Loucy (cell line): ENCODE results near the gene SMIM35.

Experiments
- H2AFZ ChIP-seq: fragments of 200-600 bp; sonication (generic); 2 replicates; pipeline ENCODE4 v1.6.0; 2016; ENCODE audit warnings: antibody characterized with exemption, mild to moderate bottlenecking, low read length, moderate library complexity
- H3F3A ChIP-seq: fragments of 200-600 bp; 2 replicates; pipeline ENCODE4 v1.6.0; 2016; ENCODE audit warnings: antibody characterized with exemption, low read depth, mild to moderate bottlenecking
- H3K27me3 ChIP-seq: fragments of 200-600 bp; sonication (generic); 2 replicates; pipeline ENCODE4 v1.6.1; 2014; ENCODE audit warnings: low read length, mild to moderate bottlenecking; ENCODE audit not compliant: insufficient read depth, poor library complexity, severe bottlenecking
- H3K36me3 ChIP-seq: fragments of 200-600 bp; sonication (generic); 2 replicates; pipeline ENCODE4 v1.6.1; 2016; ENCODE audit warnings: low read length; ENCODE audit not compliant: insufficient read depth
- H3K4me1 ChIP-seq: fragments of 200-600 bp; sonication (generic); 2 replicates; pipeline ENCODE4 v1.5.1; 2014; ENCODE audit warnings: low read length, mild to moderate bottlenecking; ENCODE audit not compliant: insufficient read depth, poor library complexity, severe bottlenecking
- H3K4me2 ChIP-seq: fragments of 200-600 bp; sonication (generic); 2 replicates; pipeline ENCODE4 v1.6.0; 2014; ENCODE audit warnings: antibody characterized with exemption, low read length, low read depth, mild to moderate bottlenecking; ENCODE audit not compliant: poor library complexity, severe bottlenecking
- H3K4me3 ChIP-seq: fragments of 200-600 bp; sonication (generic); 2 replicates; pipeline ENCODE4 v1.5.1; 2014; ENCODE audit warnings: low read length, mild to moderate bottlenecking, mixed read lengths; ENCODE audit not compliant: poor library complexity, severe bottlenecking
- H3K79me2 ChIP-seq: fragments of 200-600 bp; sonication (generic); 2 replicates; pipeline ENCODE4 v1.6.1; 2014; ENCODE audit warnings: low read length; ENCODE audit not compliant: insufficient read depth
- H3K9ac ChIP-seq: fragments of 200-600 bp; sonication (generic); 2 replicates; pipeline ENCODE4 v1.6.0; 2014; ENCODE audit warnings: mild to moderate bottlenecking, low read depth, low read length, moderate library complexity; ENCODE audit not compliant: poor library complexity, severe bottlenecking
- H3K9me2 ChIP-seq: fragments of 200-600 bp; sonication (generic); replicated peaks from 2 replicates; pipeline ENCODE4 v1.6.1; 2016; ENCODE audit warnings: low read depth, low read length, mixed read lengths
- H3K9me3 ChIP-seq: fragments of 200-600 bp; sonication (generic); 2 replicates; pipeline ENCODE4 v1.6.1; 2014; ENCODE audit warnings: mild to moderate bottlenecking, antibody characterized with exemption, low read length, low read depth; ENCODE audit not compliant: insufficient read depth
- H4K20me1 ChIP-seq: fragments of 200-600 bp; sonication (generic); 2 replicates; pipeline ENCODE4 v1.6.0; 2014; ENCODE audit warnings: antibody characterized with exemption, low read length, mild to moderate bottlenecking; ENCODE audit not compliant: insufficient read depth, poor library complexity, severe bottlenecking
- EZH2phosphoT487 ChIP-seq: fragments of 200-600 bp; IDR thresholded peaks from 2 replicates; pipeline ENCODE4 v1.6.1; 2018; ENCODE audit warnings: antibody characterized with exemption, mild to moderate bottlenecking, moderate library complexity, borderline replicate concordance
- TF ChIP-seq, protein P1 (sequence below): fragments of 200-600 bp; sonication (generic); conservative IDR thresholded peaks from 2 replicates; pipeline ENCODE4 v1.5.1; 2014; ENCODE audit warnings: mild to moderate bottlenecking, antibody characterized with exemption, low read length

Gene SMIM35

DNA sequence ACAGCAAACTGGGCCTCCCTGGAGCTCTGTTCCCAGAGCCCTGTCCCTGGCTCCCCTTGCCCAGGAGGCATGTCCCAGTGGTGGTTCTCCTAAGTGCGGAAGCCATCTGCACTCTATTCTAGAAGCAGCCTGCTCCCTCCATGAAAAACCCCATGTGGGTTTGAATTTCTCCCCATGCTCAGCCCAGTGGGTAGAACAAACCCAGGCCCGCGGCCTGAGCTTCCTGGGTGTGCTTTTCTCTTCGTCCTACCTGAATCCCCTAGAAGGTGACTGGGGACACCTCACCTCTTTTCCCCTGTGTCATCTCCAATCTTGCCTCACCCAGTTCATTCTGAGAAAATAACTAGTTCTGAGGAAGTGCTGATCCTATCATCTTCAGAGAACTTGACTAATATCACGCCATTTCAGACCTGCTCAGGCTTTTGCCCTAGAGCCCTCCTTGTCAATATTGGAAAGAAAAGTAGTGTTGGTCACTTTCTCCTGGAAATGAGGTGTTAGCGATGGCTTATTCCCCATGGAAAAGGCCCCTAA, 84.7 kb downstream of the SMIM35 start:
- TF ChIP-seq EZH2phosphoT487, result no peak
- TF ChIP-seq, protein P1, sequence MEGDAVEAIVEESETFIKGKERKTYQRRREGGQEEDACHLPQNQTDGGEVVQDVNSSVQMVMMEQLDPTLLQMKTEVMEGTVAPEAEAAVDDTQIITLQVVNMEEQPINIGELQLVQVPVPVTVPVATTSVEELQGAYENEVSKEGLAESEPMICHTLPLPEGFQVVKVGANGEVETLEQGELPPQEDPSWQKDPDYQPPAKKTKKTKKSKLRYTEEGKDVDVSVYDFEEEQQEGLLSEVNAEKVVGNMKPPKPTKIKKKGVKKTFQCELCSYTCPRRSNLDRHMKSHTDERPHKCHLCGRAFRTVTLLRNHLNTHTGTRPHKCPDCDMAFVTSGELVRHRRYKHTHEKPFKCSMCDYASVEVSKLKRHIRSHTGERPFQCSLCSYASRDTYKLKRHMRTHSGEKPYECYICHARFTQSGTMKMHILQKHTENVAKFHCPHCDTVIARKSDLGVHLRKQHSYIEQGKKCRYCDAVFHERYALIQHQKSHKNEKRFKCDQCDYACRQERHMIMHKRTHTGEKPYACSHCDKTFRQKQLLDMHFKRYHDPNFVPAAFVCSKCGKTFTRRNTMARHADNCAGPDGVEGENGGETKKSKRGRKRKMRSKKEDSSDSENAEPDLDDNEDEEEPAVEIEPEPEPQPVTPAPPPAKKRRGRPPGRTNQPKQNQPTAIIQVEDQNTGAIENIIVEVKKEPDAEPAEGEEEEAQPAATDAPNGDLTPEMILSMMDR, result no peak
- no peaks in the 10 kb centered on the region for H3K9me3 ChIP-seq
- H3K27me3 ChIP-seq, result no peaks in the 10 kb centered on the region
- H3K9ac ChIP-seq, result no peak overlapping the region
- no peak overlapping the region for H3K4me3 ChIP-seq
- peaks cover 19% of the 10 kb centered on the region for H3K4me1 ChIP-seq
- no peak overlapping the region for H2AFZ ChIP-seq
- no peaks in the 10 kb centered on the region for H3K9me2 ChIP-seq
- no peaks in the 10 kb centered on the region for H3K36me3 ChIP-seq
- H3K4me2 ChIP-seq, result no peak overlapping the region
- no peaks in the 10 kb centered on the region for H4K20me1 ChIP-seq
- no peaks in the 10 kb centered on the region for H3K79me2 ChIP-seq
- no peaks in the 10 kb centered on the region for H3F3A ChIP-seq

GRCh38 chr11:118001494-118001971, 85.2 kb downstream of the SMIM35 start:
- Histone ChIP-seq H3K4me1 (peaks cover 19% of the 10 kb centered on the region), H3F3A (no peaks in the 10 kb centered on the region), H3K4me2 (no peak overlapping the region), H3K9ac (no peak overlapping the region), H3K4me3 (no peak overlapping the region), H4K20me1 (no peaks in the 10 kb centered on the region), H3K79me2 (no peaks in the 10 kb centered on the region), H2AFZ (no peak overlapping the region), H3K36me3 (no peaks in the 10 kb centered on the region), H3K9me2 (no peaks in the 10 kb centered on the region), H3K9me3 (no peaks in the 10 kb centered on the region), H3K27me3 (no peaks in the 10 kb centered on the region)
- TF ChIP-seq EZH2phosphoT487, result no peak
- TF ChIP-seq, protein P1, result no peak

DNA sequence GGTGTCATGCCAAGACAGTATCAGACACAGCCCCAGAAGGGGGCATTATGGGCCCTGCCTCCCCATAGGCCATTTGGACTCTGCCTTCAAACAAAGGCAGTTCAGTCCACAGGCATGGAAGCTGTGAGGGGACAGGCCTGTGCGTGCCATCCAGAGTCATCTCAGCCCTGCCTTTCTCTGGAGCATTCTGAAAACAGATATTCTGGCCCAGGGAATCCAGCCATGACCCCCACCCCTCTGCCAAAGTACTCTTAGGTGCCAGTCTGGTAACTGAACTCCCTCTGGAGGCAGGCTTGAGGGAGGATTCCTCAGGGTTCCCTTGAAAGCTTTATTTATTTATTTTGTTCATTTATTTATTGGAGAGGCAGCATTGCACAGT, 85.9 kb downstream of the SMIM35 start:
- Histone ChIP-seq H3K36me3 (no peaks in the 10 kb centered on the region), H2AFZ (no peak overlapping the region), H3K9ac (no peak overlapping the region), H3K27me3 (no peaks in the 10 kb centered on the region), H3K79me2 (no peaks in the 10 kb centered on the region), H3K4me3 (no peak overlapping the region), H3F3A (no peaks in the 10 kb centered on the region), H3K9me2 (no peaks in the 10 kb centered on the region), H4K20me1 (no peaks in the 10 kb centered on the region), H3K4me1 (peaks cover 19% of the 10 kb centered on the region), H3K4me2 (no peak overlapping the region), H3K9me3 (no peaks in the 10 kb centered on the region)
- no peak for TF ChIP-seq EZH2phosphoT487
- TF ChIP-seq, protein P1, result no peak
